ENCODE data around the gene TRAF3.

TRAF3 gene

DNA sequence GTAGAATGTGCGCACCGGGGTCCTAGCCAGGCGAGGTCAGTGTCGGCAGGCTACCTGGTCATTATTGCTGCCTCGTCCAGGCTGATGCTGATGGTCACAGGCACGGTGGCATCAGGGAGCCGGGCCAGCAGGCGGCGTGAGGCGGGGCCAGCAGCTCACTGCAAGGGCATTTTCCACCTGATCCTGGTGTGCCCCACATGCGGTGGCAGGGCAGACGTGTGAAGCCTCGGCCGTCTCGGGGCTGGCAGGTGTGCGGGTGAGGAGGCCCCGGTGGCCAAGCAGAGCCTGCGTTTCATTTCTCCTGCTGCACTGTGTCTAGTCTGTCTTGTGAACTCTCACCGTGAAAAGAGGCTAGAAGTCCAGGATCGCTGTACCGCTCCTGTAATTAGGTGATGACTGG is 133.2 kb downstream of the TRAF3 start:
- DNase-seq: no peak

DNA sequence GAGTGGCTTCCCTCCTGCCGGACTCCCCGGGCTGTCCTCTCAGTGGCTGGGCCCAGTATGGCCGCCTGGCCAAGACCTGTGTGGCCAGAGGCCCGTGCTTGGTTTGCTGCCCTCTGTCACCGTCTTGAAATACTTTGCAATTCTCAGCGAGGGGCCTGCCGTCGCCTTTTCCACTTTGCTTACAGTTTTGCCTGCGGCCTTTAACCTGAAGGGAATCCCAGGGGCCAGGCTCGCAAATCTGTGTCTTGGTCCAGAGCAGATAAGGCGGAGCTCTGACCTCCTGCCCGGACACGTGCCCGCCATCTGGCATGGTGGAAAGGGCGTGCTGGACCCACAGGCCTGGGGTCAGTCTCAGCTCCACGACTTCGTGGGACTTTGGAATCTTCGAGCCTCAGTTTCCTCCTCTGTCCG is 134.3 kb downstream of the TRAF3 start:
- DNase-seq: no peak

DNA sequence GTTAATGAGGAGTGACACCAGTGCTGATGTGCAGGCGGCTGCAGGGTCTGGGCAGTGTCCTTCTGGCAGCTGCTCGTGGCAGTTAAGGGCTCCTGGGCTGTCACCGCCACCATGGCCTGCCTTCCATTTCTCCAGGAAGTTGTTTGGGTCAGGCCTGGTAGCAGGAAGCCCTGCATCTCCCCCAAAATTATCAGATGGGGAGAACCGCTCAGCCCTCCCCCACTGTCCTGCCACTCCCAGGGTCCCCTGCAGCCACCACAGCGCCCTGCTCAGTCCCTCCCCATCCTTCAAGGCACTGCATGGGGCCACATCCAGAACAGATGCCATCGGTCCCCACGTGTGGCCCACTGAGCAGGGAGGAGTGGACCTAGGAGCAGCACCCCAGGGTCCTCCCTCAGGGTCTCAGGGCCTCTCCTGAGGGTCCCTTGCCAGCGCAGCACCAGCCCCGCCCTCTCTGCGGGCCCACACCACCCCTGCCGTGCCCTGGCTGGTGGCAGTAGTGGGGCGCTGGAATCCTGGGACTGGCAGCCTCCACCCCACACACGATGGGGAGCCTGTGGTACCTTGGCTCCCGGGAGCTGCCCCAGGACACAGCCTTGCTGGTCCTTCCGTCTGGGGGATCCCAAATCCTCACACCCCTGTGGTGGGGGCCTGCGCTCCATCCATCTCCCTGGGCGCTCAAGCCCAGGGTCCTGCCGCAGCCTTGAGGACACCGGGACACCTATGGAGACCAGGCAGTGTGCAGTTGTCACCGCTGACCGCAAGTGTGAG is 134.9 kb downstream of the TRAF3 start:
- DNase-seq: no peak

DNA sequence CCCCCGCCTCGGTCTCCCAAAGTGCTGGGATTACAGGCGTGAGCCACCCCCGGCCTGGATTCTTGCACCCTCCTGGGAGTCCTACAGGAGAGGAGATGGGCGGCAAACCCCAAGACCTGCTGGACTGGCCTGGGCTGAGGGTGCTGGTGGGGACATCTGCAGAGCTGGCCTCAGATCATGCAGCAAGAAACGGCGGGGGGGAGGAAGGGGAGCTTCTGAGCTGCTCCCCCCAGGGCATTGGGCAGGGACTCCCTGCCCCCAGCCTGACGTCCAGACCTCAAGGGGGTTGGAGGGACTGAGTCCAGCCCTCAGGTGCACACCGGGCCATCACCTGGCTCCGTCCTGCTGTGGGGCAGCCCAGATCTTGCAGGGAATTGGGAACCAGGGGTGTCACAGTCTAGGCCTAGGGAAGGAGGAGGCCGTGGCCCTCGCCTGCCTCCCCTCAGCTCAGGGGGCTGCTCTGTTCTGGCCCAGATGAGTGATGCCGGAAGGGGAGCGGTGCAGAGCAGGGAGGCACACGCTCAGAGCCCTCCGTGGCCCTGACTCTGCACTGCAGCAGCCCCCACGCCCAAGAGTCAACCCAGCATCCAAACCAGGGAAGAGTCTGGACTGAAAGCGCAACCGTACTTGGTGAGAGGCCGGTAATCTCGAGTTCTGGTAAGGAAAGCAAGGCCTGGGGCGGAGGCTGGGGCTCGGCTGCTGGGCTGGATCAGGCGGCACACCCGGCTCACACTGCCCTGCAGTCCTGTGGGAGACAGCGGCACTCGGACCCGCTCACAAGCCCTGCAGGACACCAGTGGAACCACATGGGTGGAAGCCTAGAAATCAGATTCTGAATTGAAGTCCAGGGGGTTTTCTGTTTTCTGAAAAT is 136.3 kb downstream of the TRAF3 start:
- DNase-seq: no peak

DNA sequence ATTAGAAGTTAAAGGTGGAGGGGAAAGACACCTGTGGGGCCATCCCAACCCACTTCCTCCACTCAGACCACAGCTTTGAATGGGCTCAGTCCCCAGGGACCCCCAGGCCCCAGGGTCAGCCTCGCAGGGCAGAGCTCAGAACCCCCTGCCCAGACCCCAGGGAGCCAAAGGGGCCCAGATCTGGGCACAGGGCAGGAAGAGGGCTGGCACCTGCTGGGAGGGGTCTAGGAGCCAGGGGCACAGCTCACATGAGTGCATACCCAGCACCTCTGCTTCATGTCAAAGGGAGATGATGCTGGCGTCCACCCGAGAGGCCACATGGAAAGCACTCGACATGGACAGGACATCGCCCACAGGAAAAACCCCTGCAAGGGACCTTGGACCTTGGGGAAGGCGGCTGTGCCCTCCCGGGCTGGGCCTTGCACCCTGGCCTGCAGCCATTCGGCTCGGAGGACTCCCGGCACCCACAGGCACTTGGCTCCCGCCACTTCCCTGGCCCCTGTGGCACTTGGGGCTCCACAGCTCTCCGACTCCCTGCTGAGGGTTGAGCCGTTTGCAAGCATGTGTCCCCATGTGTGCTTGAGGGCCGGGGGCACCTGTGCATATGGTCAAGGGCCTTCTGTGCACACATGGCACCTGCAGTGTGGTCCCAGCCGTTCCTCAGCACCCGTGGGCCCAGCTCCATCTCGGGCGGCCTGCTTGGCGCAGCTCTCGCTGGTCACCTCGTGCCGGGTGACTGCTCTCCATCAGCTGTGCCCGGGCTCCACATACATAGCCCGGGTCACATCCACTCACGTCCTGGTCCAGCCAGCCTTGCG is 137.4 kb downstream of the TRAF3 start:
- DNase-seq: no peak

DNA sequence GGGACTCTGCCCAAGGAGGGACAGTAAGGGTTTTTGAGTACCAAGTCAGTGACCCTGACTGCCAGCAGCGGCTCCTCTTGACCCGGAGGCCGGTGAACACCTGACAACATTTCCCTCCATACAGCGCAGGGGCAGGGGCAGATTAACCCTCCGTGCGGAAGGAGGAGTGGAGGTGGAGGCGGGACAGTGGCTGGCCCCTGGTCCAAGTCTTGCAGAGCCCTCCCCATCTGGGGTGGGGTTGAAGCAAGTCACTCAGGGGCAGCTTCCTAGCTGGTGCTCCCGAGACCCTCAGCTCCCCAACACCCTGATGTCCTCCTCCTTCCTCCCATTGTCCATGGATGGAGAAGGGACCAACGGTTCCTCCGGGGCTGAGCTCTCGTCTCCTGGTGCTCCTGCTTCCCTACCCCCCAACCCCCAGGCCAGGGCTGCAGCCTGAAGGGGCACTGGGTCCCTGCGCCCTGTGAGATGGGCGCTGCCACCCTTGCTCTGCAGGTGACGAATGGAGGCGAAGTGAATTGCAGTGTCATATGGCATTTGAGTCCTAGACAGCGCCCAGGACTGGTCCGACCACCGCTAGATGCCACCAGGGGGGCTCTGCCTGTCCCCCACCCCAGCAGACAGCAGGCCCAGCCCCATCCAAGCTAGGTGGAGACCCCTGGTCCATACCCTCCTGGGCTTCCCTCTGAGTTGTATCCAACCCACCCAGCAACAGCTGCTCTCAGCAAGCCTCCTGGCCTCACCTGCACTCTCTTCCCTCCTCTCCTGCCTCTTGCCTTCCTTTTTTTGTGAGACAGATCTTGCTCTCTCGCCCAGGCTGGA is 138.3 kb downstream of the TRAF3 start:
- no peak for DNase-seq

DNA sequence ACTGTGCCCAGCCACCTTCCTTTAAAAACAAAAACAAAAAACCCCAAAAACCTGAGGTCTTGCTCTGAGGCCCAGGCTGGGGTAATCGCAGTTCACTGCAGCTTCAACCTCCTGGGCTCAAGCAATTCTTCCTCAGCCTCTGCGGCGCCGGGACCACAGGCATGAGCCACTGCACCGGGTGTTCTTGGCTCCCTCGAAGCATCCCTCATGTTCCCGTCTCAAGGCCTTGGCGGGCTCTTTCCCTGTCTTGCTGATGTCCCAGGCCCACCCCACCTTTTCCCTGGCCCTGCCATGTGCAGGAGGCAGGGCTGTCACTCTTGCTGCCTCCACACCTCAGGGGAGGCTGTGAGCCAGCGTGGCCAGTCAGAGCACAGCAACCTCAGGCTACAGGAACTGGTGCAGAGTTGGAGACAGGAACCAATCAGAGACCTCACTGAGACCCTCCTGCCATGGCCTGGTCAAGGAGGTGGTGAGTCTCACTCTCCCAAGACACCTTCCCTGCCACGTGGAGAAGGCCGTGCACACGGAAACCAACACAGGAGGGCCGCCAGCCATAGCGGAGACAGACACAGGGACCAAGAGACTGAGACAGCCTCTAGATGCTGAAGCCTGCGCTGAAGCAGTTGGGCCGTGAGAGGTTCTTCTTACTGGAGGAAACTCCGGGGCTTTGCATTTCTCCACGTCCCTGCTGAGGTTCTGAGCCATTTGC is 139.3 kb downstream of the TRAF3 start:
- no peak for DNase-seq

DNA sequence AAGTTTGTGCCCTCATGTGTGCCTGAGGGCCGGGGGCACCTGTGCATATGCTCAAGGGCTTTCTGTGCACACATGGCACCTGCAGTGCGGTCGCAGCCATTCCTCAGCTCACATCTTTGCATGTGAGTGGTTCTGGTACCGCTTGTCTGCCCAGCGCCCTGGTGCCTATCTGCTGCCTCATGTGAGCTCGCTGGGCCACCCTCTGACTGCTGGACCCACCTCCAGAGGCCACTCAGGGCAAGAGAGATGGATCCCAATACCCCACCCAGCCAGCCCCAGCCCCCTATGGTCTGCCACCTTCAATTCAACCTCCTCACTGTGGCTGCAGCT is 139.8 kb downstream of the TRAF3 start:
- DNase-seq: no peak

DNA sequence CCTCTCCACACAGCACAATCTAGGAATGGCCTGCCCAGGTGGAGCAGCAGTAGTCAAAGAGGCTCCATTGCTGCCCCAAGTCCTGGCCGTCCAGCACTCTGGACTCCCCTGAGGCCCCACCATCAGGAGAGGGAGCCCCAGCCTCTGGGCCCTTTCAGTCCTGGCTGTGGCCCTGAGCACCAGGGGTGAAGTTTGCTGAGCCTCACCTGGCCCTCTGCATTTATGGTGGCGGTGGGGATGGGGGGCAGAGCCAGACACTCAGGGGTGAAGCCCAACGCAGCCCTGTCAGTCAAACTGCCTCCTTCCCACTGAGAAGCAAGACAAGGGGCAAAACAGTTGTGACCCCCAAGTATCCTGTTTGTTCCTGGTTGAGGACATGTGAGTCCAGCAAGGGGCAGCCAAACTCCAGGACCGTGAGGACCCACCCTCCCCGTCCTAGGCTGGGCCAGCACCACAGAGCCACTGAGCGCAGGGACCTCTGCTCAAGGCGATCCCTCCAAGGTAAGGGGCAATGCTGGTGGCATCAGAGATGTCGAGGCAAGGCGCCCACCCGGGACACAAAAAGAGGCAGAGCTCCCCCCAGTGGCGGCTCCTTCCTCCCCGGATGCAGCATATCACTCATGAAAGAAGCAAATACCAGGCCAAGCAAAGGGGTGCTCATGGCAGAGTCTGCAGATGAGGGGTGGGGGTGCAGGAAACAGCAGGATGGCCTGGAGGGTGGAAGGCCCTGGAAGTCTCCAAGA is 140.4 kb downstream of the TRAF3 start:
- DNase-seq: peak; percentile 46 to 56

DNA sequence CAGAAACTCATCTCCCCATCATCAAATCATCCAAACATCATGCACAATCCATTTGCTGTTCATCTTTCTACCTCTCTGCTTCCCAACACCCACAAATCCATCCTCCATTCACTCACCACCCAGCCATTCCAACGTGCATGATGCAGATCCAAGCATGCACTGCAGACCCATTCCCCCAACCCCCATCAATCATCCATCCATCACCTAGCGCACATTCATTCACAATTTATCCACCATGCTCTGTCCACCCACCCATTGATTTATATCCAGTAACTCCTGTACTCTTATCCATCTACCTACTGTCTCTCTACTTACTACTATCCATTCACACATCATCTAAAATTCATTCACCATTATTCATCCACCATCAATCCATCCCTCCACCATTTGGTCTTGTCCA is 141.2 kb downstream of the TRAF3 start:
- DNase-seq: no peak

DNA sequence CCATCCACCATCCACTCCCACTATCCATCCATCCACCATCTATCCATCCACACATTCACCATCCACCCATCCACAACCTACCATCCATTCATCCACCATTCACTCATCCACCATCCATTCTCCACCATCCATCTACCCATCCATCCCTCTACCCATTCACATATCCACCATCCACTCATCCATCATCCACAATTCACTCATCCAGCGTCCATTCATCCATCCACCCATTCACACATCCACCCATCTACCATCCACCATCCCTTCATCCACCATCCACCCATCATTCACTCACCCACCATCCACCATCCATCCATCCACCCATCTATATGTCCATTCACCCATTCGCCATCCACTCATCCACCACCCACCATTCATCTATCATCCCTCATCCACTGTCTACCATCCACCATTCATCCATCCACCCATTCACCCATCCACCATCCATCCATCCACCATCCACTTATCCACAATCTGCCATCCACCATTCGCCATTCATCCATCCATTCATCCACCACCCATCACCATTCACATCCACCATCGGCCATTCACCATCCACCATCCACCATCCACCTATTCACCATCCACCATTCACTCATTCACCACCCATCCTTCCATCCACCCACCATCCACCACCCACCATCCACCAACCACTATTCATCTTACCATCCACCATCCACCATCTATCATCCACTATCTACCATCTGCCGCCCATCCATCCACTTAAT is 143.2 kb downstream of the TRAF3 start:
- DNase-seq: no peak

DNA sequence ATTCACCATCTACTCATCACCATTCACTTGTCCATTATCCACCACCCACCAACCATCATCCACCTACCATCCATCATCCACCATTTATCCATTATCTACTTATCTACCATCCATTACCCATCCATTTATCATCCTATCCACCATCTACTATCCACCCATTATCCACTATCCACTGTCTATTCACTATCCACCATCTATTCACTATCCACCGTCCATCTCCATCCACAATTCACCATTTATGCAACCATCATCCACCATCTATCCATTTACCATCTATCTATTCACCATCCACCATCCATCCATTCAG is 143.7 kb downstream of the TRAF3 start:
- no peak for DNase-seq

DNA sequence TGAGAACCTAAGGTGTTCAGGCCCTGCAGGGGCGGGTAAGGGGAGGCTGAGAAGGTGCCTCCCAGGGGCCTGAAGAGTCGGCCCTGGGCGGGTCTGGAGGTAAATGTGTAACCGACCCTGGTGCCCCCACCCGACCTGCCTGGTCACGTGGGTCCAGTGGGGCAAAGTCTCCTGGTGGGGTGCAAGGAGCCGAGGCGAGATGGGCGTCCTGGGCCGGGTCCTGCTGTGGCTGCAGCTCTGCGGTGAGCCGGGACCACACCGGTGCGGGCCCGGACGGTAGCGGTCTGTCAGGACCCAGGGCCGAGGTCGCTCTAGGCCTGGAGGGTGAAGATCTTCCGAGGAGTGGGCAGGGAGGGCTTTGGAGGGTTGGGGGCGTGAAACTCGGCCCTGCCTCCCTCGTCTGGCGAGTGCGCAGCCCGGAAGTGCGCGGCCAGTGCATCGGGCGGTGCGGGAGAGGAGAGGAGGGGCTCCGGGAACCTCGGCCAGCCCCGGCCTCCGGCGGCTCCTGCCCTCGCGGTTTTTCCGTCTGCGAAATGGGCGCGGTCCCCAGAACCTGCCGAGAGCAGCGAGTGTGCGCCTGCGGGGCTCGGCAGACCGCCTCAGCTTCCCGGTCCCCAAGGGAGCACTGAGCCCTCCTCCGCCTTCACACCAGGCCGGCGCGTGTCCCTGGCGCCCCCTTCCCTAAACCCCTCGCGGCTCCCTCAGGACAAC is 145.4 kb downstream of the TRAF3 start, which contains the start of gene AMN:
Gene AMN, plus strand, starts transcription at position 174 of the 711 bp plus-strand sequence. Its CDS starts 26 bp downstream, at position 200.
- DNase-seq: no peak

DNA sequence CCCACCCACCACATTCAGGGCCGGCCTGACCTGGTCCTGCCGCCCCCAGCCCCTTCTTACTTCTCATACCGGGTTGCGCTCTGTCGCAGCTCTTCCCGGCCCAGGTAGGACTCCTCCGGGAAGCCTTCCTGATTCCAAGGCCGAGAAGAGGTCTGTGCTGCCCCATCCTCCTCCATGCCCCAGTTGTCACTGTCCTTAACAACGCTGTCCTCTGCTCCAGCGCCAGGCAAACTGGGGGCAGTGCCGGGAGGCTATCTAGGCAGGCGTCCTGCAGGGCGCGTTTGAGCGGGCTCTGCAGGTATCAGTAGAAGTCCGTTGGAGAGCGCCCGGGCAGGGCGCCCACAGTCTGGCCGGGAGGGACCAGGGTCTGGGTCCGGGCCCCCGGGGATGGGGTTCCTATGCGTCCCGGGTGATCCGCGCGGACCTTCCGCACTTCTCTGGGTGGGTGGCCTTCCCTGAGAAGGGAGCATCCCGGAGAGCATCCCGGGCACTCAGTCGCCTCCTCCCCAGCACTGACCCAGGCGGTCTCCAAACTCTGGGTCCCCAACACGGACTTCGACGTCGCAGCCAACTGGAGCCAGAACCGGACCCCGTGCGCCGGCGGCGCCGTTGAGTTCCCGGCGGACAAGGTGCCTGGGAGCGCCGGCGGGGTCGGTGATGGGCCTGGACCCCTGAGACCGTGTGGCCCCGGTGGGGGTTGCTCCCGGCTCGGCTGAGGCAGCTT is 146.1 kb downstream of the TRAF3 start:
- no peak for DNase-seq

DNA sequence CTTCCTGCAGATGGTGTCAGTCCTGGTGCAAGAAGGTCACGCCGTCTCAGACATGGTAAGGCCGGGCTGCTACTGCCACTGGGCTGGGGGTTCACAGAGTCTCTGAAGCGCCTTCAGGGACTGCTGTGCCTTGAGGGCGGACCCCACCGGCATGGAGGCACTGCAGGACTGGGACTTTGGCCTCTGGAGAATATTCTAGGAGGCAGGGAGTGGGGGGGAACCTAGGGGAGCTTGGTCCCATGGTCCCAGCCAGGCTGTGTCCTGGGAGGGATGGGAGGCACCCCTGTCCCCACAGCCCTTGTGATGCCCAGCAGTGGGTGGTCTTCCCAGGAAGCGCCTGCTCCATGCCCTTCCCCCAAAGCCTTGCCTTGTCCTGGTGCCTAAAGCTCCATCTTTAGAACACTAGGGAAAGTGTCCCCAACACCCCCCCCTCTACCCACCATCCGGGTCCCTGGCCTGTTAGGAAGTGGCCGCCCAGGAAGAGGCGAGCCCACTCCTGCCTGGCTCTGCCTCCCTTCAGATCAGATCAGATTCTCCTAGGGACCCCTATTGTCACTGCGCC is 146.8 kb downstream of the TRAF3 start:
- no peak for DNase-seq

DNA sequence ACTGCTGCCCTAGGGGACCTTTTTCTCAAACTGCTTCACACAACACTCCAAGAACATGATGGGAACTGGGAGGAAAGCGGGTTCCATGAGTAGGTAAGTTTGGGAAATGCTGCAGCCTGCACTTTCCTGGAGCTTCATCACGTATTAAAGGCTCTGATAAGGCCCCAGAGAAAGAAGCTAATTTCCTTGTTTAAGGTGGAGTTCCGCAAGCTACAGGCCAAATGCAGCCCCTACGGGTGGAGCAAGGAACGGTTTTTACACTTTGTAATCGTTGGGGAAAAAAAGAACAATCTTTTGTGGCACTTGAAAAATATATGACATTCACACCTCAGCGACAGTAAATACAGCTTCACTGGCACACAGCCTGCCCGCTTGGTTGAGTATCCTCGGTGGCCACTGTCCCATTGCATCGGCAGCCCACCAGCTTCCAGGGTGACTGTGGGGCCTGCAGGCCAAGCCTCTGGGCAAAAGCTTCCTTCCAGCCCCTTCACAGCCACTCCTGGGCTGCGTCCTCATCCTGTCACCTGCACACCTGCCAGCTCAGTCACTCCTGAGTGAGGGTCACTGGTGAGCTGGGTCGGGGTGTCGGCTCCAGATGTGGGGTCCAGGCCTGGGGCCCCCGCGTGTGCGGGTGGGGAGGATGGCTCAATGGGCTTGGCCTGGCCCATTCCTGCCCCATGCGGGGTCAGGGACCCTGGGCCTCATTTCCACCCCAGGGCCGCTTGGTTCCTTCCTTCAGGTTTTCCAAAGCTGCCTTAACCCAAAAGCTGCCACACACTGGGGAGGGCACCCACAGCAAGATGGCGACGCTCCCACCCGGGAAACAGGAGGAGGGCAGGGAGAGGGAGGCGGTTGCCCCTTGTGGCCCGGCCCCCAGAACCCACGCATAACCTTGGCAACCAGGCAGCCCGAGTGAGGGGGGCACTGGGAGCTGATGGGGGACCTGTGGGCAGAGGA is 147.7 kb downstream of the TRAF3 start:
- no peak for DNase-seq

DNA sequence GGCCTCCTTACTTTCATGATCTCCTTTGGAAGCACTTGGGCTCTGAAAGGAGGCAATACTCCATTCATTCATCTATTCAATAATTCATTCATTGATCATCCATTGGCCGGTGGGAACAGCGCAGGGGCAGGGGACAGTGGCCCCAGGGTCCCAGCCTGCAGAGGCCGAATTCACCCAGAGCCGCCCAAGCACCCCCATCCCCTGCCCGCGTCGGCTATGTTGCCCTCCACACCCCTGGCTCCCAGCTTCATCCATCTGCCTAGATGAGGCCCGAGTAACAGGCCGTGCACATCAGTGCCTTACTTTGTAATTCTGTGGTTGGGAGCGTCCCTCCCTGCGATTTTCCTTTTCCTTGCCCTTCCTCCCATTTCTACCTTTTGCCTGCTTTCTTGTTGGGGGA is 148.4 kb downstream of the TRAF3 start:
- no peak for DNase-seq

DNA sequence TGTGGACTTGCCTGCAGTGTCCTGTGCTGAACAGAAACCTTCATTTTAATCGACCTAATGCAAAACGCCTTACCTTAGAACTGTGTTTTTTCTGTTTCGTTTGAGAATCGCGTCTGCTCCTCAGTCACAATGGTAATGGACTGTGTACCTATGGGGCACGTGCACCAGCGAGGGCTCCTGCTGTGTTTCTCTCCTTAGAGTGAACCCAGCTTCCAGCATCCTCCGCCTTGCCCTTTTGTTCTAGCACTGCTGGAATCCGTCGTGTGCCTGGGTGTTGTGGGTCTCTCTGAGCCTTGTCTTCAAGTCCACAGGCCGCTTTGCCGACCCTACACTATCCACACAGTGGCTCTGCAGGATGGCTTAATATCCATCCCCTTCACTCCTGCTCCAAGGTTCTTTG is 148.9 kb downstream of the TRAF3 start:
- no peak for DNase-seq
